Measurements from ENCODE around the gene NOXO1. TPM values are rescaled to one million over a fixed set of nuclear protein-coding genes. Genes with fewer than 3 reads are reported as not detected.

NOXO1 gene
- total RNA-seq, 1 donor from 2014 or later, result 1.5 TPM

- TF ChIP-seq CTCF (IDR thresholded peaks at IDR 0.05; ENCODE audit: unreplicated experiment), result no peak
- DNase-seq (ENCODE audit: low spot score, unreplicated experiment), result peak; percentile 57
- H3K27me3 Mint-ChIP-seq, result peaks cover 32% of the 10 kb centered on the region
- no peaks in the 10 kb centered on the region for H3K9me3 Mint-ChIP-seq (ENCODE audit: low read depth)
- H3K4me1 Mint-ChIP-seq (ENCODE audit: low read depth), result peaks cover 2% of the 10 kb centered on the region
- no peak overlapping the region for H3K27ac Mint-ChIP-seq
- no peak overlapping the region for H3K4me3 Mint-ChIP-seq (ENCODE audit: low read depth)
- no peaks in the 10 kb centered on the region for H3K36me3 Mint-ChIP-seq (ENCODE audit: insufficient read depth)
Observed at GRCh38 chr16:1991948-1992703, 10.9 kb upstream of the NOXO1 start.

GRCh38 chr16:1991588-1991947, 10.3 kb upstream of the NOXO1 start:
- peaks cover 2% of the 10 kb centered on the region for H3K4me1 Mint-ChIP-seq (ENCODE audit: low read depth)
- no peaks in the 10 kb centered on the region for H3K9me3 Mint-ChIP-seq (ENCODE audit: low read depth)
- no peak for TF ChIP-seq CTCF (IDR thresholded peaks at IDR 0.05; ENCODE audit: unreplicated experiment)
- DNase-seq (ENCODE audit: low spot score, unreplicated experiment), result no peak
- H3K27ac Mint-ChIP-seq, result no peak overlapping the region
- peaks cover under 1% of the 10 kb centered on the region for H3K36me3 Mint-ChIP-seq (ENCODE audit: insufficient read depth)
- H3K4me3 Mint-ChIP-seq (ENCODE audit: low read depth), result no peak overlapping the region
- peaks cover 32% of the 10 kb centered on the region for H3K27me3 Mint-ChIP-seq

- DNase-seq (ENCODE audit: low spot score, unreplicated experiment), result no peak
- no peak overlapping the region for H3K27ac Mint-ChIP-seq
- peaks cover 2% of the 10 kb centered on the region for H3K4me1 Mint-ChIP-seq (ENCODE audit: low read depth)
- H3K36me3 Mint-ChIP-seq (ENCODE audit: insufficient read depth), result peaks cover 2% of the 10 kb centered on the region
- H3K27me3 Mint-ChIP-seq, result peaks cover 32% of the 10 kb centered on the region
- no peaks in the 10 kb centered on the region for H3K9me3 Mint-ChIP-seq (ENCODE audit: low read depth)
- TF ChIP-seq CTCF (IDR thresholded peaks at IDR 0.05; ENCODE audit: unreplicated experiment), result no peak
- H3K4me3 Mint-ChIP-seq (ENCODE audit: low read depth), result peak overlapping the region; percentile 14
Observed at GRCh38 chr16:1991135-1991551, 9.9 kb upstream of the NOXO1 start.

GRCh38 chr16:1990351-1991134, 9.3 kb upstream of the NOXO1 start:
- Mint-ChIP-seq H3K4me3 (ENCODE audit: low read depth) (peak overlapping the region; percentile 68), H3K27me3 (peaks cover 32% of the 10 kb centered on the region), H3K27ac (no peak overlapping the region), H3K4me1 (ENCODE audit: low read depth) (peaks cover 2% of the 10 kb centered on the region), H3K36me3 (ENCODE audit: insufficient read depth) (peaks cover 2% of the 10 kb centered on the region), H3K9me3 (ENCODE audit: low read depth) (no peaks in the 10 kb centered on the region)
- no peak for DNase-seq (ENCODE audit: low spot score, unreplicated experiment)
- TF ChIP-seq CTCF (IDR thresholded peaks at IDR 0.05; ENCODE audit: unreplicated experiment), result no peak

GRCh38 chr16:1990101-1990350, 8.8 kb upstream of the NOXO1 start:
- no peaks in the 10 kb centered on the region for H3K9me3 Mint-ChIP-seq (ENCODE audit: low read depth)
- no peak for DNase-seq (ENCODE audit: low spot score, unreplicated experiment)
- peaks cover 4% of the 10 kb centered on the region for H3K4me1 Mint-ChIP-seq (ENCODE audit: low read depth)
- no peak overlapping the region for H3K27ac Mint-ChIP-seq
- H3K4me3 Mint-ChIP-seq (ENCODE audit: low read depth), result no peak overlapping the region
- peaks cover 2% of the 10 kb centered on the region for H3K36me3 Mint-ChIP-seq (ENCODE audit: insufficient read depth)
- H3K27me3 Mint-ChIP-seq, result peaks cover 32% of the 10 kb centered on the region
- TF ChIP-seq CTCF (IDR thresholded peaks at IDR 0.05; ENCODE audit: unreplicated experiment), result no peak
